GM12878 (cell line): ENCODE data around the gene RSKR. TPM values are rescaled to one million over a fixed set of nuclear protein-coding genes. Genes with fewer than 3 reads are reported as not detected.

Experiments used
- GATAD2B ChIP-seq: fragments of 450-650 bp; conservative IDR thresholded peaks from 2 replicates; pipeline ENCODE4 v1.6.1; 2017; ENCODE audit warnings: low read depth, mild to moderate bottlenecking, moderate library complexity
- HCFC1 ChIP-seq: fragments of 150-350 bp; IDR thresholded peaks from 2 replicates; pipeline ENCODE4 v1.6.1; 2014; ENCODE audit warnings: low read length
- KAT2A ChIP-seq: conservative IDR thresholded peaks from 2 replicates; pipeline ENCODE4 v1.6.1; 2011; ENCODE audit warnings: low read depth, low read length; ENCODE audit not compliant: control insufficient read depth
- MXI1 ChIP-seq: fragments of 150-350 bp; IDR thresholded peaks from 2 replicates; pipeline ENCODE4 v1.6.1; 2011; ENCODE audit warnings: low read depth, mild to moderate bottlenecking, inconsistent platforms, low read length, improper control_type of control experiment
- PAX5 ChIP-seq: IDR thresholded peaks from 2 replicates; pipeline ENCODE4 v1.6.1; 2011; ENCODE audit warnings: low read depth, low read length, borderline replicate concordance
- PML ChIP-seq: IDR thresholded peaks from 2 replicates; pipeline ENCODE4 v1.6.1; 2012; ENCODE audit warnings: low read length, inconsistent platforms
- SIX5 ChIP-seq: IDR thresholded peaks from 2 replicates; pipeline ENCODE4 v1.6.1; 2011; ENCODE audit warnings: mild to moderate bottlenecking, low read depth, low read length, moderate library complexity; ENCODE audit not compliant: severe bottlenecking
- SREBF2 ChIP-seq: IDR thresholded peaks from 2 replicates; pipeline ENCODE4 v1.6.1; 2012; ENCODE audit warnings: mild to moderate bottlenecking, low read length
- TCF7 ChIP-seq: IDR thresholded peaks from 2 replicates; pipeline ENCODE4 v1.6.1; 2014; ENCODE audit warnings: antibody characterized with exemption, borderline replicate concordance
- WRNIP1 ChIP-seq: IDR thresholded peaks from 2 replicates; pipeline ENCODE4 v1.6.1; 2011; ENCODE audit warnings: low read depth, low read length, improper control_type of control experiment, borderline replicate concordance
- ZNF622 ChIP-seq: fragments of 450-650 bp; IDR thresholded peaks from 2 replicates; pipeline ENCODE4 v1.6.1; 2017; ENCODE audit warnings: mild to moderate bottlenecking, inconsistent platforms
- ZSCAN29 ChIP-seq: fragments of 450-650 bp; IDR thresholded peaks from 2 replicates; pipeline ENCODE4 v1.6.1; 2017; ENCODE audit warnings: mild to moderate bottlenecking, moderate library complexity
- polyA plus RNA-seq, 11 experiments: library from polyadenylated mRNA; depleted of rRNA in 4 of 11; unstranded in 6 of 11; stranded (reverse) in 5 of 11; fragments of >200 nt; fragmentation: Nextera tagmentation in 4 of 11; fragmentation: Illumina TruSeq in 1 of 11; extraction: Ambion mirVana in 4 of 11; extraction: Trizol in 1 of 11; gene quantifications; 1 replicate in 1 of 11; 2 replicates in 10 of 11; pipeline versions ENCODE4 v1.2.1 to v1.2.3, GENCODE V29; 2011 to 2016; ENCODE audit warnings: inconsistent platforms in 2 of 11, missing spikeins in 2 of 11, low read depth in 1 of 11
- total RNA-seq, 4 experiments: library from RNA; depleted of rRNA in 3 of 4; stranded (reverse); fragments of >200 nt in 3 of 4; fragmentation: Illumina TruSeq in 1 of 4; extraction: Trizol in 1 of 4; gene quantifications; 2 replicates each; pipeline versions ENCODE4 v1.2.1 to v1.2.3, GENCODE V29; 2013 to 2021
- TF ChIP-seq, protein P1 (sequence below): IDR thresholded peaks from 2 replicates; pipeline ENCODE4 v1.6.1; 2012; ENCODE audit warnings: improper control_type of control experiment, low read depth, low read length; ENCODE audit not compliant: insufficient replicate concordance
- TF ChIP-seq, protein P2 (sequence below): fragments of 150-350 bp; IDR thresholded peaks from 2 replicates; pipeline ENCODE4 v1.6.1; 2014; ENCODE audit warnings: mild to moderate bottlenecking, low read depth, low read length
- TF ChIP-seq, protein P3 (sequence below): IDR thresholded peaks from 2 replicates; pipeline ENCODE4 v1.6.1; 2011; ENCODE audit warnings: low read depth, low read length, improper control_type of control experiment, borderline replicate concordance
- TF ChIP-seq, protein P4 (sequence below): fragments of 450-650 bp; IDR thresholded peaks from 2 replicates; pipeline ENCODE4 v1.6.1; 2017; ENCODE audit warnings: mild to moderate bottlenecking
- TF ChIP-seq, protein P5 (sequence below): fragments of 450-650 bp; formaldehyde crosslinking; IDR thresholded peaks from 2 replicates; pipeline ENCODE4 v1.5.0; 2022; ENCODE audit warnings: mild to moderate bottlenecking, missing genetic modification characterization

Gene RSKR
- total and polyA plus RNA-seq, 10 of the 15 experiments (the other 5 are each of a cell fraction or from before 2014, with no cell fraction given): 0.52 to 22.4 (median 8.7) TPM

DNA sequence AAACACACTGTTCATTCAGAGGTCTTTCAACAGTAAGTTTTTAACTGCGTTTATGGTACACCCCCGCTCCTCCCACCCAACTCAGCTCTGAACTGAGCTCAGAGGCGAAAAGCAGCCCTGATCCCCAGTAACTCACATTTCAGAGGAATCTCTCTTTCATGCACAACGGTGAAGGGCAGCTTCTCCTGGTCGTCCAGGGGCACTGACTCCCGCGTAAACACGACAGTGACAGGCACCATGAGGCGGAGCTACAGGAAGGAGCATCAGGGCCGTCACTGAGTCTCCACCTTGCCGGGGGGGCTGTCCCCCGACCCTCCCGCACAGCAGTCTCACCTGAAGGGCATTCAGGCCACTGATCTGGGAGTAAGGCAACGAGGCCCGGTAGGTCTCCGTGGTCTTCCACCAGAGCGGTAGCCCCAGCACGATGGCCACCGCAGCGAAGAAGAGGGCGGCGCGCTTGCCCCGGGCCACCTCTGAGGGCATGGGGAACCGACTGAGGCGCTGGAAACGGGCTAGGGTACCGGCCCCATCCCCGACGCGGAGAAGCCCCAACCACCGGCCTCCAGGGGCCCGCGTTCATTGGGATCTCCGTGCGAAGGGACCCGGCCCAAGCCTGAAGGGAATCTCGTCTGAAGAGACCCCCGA lies 43.1 kb downstream of the RSKR start (continued):
- TF ChIP-seq, protein P1, sequence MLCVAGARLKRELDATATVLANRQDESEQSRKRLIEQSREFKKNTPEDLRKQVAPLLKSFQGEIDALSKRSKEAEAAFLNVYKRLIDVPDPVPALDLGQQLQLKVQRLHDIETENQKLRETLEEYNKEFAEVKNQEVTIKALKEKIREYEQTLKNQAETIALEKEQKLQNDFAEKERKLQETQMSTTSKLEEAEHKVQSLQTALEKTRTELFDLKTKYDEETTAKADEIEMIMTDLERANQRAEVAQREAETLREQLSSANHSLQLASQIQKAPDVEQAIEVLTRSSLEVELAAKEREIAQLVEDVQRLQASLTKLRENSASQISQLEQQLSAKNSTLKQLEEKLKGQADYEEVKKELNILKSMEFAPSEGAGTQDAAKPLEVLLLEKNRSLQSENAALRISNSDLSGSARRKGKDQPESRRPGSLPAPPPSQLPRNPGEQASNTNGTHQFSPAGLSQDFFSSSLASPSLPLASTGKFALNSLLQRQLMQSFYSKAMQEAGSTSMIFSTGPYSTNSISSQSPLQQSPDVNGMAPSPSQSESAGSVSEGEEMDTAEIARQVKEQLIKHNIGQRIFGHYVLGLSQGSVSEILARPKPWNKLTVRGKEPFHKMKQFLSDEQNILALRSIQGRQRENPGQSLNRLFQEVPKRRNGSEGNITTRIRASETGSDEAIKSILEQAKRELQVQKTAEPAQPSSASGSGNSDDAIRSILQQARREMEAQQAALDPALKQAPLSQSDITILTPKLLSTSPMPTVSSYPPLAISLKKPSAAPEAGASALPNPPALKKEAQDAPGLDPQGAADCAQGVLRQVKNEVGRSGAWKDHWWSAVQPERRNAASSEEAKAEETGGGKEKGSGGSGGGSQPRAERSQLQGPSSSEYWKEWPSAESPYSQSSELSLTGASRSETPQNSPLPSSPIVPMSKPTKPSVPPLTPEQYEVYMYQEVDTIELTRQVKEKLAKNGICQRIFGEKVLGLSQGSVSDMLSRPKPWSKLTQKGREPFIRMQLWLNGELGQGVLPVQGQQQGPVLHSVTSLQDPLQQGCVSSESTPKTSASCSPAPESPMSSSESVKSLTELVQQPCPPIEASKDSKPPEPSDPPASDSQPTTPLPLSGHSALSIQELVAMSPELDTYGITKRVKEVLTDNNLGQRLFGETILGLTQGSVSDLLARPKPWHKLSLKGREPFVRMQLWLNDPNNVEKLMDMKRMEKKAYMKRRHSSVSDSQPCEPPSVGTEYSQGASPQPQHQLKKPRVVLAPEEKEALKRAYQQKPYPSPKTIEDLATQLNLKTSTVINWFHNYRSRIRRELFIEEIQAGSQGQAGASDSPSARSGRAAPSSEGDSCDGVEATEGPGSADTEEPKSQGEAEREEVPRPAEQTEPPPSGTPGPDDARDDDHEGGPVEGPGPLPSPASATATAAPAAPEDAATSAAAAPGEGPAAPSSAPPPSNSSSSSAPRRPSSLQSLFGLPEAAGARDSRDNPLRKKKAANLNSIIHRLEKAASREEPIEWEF: no peak
- TF ChIP-seq WRNIP1: no peak
- TF ChIP-seq, protein P2, sequence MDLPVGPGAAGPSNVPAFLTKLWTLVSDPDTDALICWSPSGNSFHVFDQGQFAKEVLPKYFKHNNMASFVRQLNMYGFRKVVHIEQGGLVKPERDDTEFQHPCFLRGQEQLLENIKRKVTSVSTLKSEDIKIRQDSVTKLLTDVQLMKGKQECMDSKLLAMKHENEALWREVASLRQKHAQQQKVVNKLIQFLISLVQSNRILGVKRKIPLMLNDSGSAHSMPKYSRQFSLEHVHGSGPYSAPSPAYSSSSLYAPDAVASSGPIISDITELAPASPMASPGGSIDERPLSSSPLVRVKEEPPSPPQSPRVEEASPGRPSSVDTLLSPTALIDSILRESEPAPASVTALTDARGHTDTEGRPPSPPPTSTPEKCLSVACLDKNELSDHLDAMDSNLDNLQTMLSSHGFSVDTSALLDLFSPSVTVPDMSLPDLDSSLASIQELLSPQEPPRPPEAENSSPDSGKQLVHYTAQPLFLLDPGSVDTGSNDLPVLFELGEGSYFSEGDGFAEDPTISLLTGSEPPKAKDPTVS: no peak
- no peak for TF ChIP-seq SREBF2
- TF ChIP-seq, protein P3, sequence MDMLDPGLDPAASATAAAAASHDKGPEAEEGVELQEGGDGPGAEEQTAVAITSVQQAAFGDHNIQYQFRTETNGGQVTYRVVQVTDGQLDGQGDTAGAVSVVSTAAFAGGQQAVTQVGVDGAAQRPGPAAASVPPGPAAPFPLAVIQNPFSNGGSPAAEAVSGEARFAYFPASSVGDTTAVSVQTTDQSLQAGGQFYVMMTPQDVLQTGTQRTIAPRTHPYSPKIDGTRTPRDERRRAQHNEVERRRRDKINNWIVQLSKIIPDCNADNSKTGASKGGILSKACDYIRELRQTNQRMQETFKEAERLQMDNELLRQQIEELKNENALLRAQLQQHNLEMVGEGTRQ: no peak
- TF ChIP-seq PAX5: peak; percentile 9; the same call in 1 of the 2 replicates
- no peak for TF ChIP-seq SIX5
- no peak for TF ChIP-seq PML
- no peak for TF ChIP-seq ZSCAN29
- no peak for TF ChIP-seq GATAD2B
- TF ChIP-seq KAT2A: no peak
- TF ChIP-seq, protein P4, sequence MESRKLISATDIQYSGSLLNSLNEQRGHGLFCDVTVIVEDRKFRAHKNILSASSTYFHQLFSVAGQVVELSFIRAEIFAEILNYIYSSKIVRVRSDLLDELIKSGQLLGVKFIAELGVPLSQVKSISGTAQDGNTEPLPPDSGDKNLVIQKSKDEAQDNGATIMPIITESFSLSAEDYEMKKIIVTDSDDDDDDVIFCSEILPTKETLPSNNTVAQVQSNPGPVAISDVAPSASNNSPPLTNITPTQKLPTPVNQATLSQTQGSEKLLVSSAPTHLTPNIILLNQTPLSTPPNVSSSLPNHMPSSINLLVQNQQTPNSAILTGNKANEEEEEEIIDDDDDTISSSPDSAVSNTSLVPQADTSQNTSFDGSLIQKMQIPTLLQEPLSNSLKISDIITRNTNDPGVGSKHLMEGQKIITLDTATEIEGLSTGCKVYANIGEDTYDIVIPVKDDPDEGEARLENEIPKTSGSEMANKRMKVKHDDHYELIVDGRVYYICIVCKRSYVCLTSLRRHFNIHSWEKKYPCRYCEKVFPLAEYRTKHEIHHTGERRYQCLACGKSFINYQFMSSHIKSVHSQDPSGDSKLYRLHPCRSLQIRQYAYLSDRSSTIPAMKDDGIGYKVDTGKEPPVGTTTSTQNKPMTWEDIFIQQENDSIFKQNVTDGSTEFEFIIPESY: no peak
- no peak for TF ChIP-seq TCF7
- no peak for TF ChIP-seq HCFC1
- TF ChIP-seq, protein P5, sequence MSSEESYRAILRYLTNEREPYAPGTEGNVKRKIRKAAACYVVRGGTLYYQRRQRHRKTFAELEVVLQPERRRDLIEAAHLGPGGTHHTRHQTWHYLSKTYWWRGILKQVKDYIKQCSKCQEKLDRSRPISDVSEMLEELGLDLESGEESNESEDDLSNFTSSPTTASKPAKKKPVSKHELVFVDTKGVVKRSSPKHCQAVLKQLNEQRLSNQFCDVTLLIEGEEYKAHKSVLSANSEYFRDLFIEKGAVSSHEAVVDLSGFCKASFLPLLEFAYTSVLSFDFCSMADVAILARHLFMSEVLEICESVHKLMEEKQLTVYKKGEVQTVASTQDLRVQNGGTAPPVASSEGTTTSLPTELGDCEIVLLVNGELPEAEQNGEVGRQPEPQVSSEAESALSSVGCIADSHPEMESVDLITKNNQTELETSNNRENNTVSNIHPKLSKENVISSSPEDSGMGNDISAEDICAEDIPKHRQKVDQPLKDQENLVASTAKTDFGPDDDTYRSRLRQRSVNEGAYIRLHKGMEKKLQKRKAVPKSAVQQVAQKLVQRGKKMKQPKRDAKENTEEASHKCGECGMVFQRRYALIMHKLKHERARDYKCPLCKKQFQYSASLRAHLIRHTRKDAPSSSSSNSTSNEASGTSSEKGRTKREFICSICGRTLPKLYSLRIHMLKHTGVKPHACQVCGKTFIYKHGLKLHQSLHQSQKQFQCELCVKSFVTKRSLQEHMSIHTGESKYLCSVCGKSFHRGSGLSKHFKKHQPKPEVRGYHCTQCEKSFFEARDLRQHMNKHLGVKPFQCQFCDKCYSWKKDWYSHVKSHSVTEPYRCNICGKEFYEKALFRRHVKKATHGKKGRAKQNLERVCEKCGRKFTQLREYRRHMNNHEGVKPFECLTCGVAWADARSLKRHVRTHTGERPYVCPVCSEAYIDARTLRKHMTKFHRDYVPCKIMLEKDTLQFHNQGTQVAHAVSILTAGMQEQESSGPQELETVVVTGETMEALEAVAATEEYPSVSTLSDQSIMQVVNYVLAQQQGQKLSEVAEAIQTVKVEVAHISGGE (CRISPR knock-in tag): no peak
- TF ChIP-seq MXI1: 0 out of 2 replicates have a peak, but pooled peaks have one; percentile 23
- no peak for TF ChIP-seq ZNF622
